Prostate gland (tissue), 2 donors: ENCODE results near the gene IL1RAPL2. TPM values are rescaled to one million over a fixed set of nuclear protein-coding genes. Genes with fewer than 3 reads are reported as not detected.

Experiments used
- DNase-seq: peaks from one replicate; pipeline ENCODE4 v3.0.0-alpha.2; 2019; ENCODE audit warnings: low spot score
- H3K27ac ChIP-seq, 2 donors: fragments of 200-600 bp; sonication (generic); 2 replicates each; pipeline ENCODE4 v1.5.1; 2017 to 2019
- H3K27me3 ChIP-seq: fragments of 200-600 bp; sonication (generic); replicated peaks from 2 replicates; pipeline ENCODE4 v1.5.1; 2019; ENCODE audit not compliant: insufficient read depth
- H3K36me3 ChIP-seq, 2 donors: fragments of 200-600 bp; sonication (generic); 1 replicate in 1 of 2; 2 replicates in 1 of 2; pipeline versions ENCODE4 v1.5.1 to v1.8.1; 2017 to 2019
- H3K4me1 ChIP-seq: fragments of 200-600 bp; sonication (generic); replicated peaks from 2 replicates; pipeline ENCODE4 v1.5.1; 2019
- H3K4me3 ChIP-seq, 2 donors: fragments of 200-600 bp; sonication (generic); 2 replicates each; pipeline ENCODE4 v1.5.1; 2017 to 2019
- H3K9me3 ChIP-seq: fragments of 200-600 bp; sonication (generic); 2 replicates; pipeline ENCODE4 v1.5.1; 2017
- POLR2A ChIP-seq: fragments of 450-650 bp; IDR thresholded peaks from one replicate; pipeline ENCODE4 v1.6.1; 2016; ENCODE audit warnings: antibody characterized with exemption, mild to moderate bottlenecking
- POLR2AphosphoS5 ChIP-seq: sonication (generic); formaldehyde crosslinking; IDR thresholded peaks from one replicate; pipeline ENCODE4 v1.6.1; 2017; ENCODE audit warnings: antibody characterized with exemption
- whole genome bisulfite sequencing: methylation state at CpG from one replicate; pipeline ENCODE4 v1.1.5; 2018; 5-methylcytosine and 5-hydroxymethylcytosine counted together
- intact Hi-C: fragments of 100-400 bp; cut with DNase I; formaldehyde crosslinking; loops from one replicate; pipeline ENCODE4 v1.14.2; 2022
- total RNA-seq, 2 donors: library from RNA; depleted of rRNA; stranded (reverse); fragments of >200 nt; gene quantifications; one replicate each; pipeline ENCODE4 v1.1.0, GENCODE V29; 2016
- TF ChIP-seq, protein P1 (sequence below), 4 experiments: fragments of 200-600 bp in 2 of 4; fragments of 450-650 bp in 2 of 4; sonication (generic) in 2 of 4; IDR thresholded peaks; 1 replicate in 3 of 4; 2 replicates in 1 of 4; pipeline ENCODE4 v1.5.1; 2016 to 2019; ENCODE audit warnings: antibody characterized with exemption in 4 of 4, mild to moderate bottlenecking in 2 of 4, moderate library complexity in 2 of 4

The IL1RAPL2 gene
- total RNA-seq, 2 donors from 2014 or later = 0.51 TPM; not detected in 1

- H3K27ac ChIP-seq = no peak overlapping the region
- WGBS = 42% methylated on average over 2 of the region's 2 CpGs
- DNase-seq = no peak
- intact Hi-C loops = no loop called here
- no peaks in the 10 kb centered on the region for H3K36me3 ChIP-seq
- no peak for TF ChIP-seq POLR2AphosphoS5
- no peak for TF ChIP-seq POLR2A
- TF ChIP-seq, protein P1, sequence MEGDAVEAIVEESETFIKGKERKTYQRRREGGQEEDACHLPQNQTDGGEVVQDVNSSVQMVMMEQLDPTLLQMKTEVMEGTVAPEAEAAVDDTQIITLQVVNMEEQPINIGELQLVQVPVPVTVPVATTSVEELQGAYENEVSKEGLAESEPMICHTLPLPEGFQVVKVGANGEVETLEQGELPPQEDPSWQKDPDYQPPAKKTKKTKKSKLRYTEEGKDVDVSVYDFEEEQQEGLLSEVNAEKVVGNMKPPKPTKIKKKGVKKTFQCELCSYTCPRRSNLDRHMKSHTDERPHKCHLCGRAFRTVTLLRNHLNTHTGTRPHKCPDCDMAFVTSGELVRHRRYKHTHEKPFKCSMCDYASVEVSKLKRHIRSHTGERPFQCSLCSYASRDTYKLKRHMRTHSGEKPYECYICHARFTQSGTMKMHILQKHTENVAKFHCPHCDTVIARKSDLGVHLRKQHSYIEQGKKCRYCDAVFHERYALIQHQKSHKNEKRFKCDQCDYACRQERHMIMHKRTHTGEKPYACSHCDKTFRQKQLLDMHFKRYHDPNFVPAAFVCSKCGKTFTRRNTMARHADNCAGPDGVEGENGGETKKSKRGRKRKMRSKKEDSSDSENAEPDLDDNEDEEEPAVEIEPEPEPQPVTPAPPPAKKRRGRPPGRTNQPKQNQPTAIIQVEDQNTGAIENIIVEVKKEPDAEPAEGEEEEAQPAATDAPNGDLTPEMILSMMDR (IDR thresholded peaks at IDR 0.05) = no peak
- H3K27me3 ChIP-seq = no peaks in the 10 kb centered on the region
- no peaks in the 10 kb centered on the region for H3K4me1 ChIP-seq
- H3K9me3 ChIP-seq = no peaks in the 10 kb centered on the region
- no peak overlapping the region for H3K4me3 ChIP-seq
These were observed 486.9 kb downstream of the IL1RAPL2 start for GRCh38 chrX:105052926-105053325.

- DNase-seq = no peak
- Histone ChIP-seq H3K4me1 (no peaks in the 10 kb centered on the region), H3K27me3 (no peaks in the 10 kb centered on the region), H3K27ac (no peak overlapping the region), H3K4me3 (no peak overlapping the region), H3K36me3 (no peaks in the 10 kb centered on the region), H3K9me3 (no peaks in the 10 kb centered on the region)
- intact Hi-C loops = no loop called here
- TF ChIP-seq POLR2AphosphoS5 (no peak), POLR2A (no peak)
- TF ChIP-seq, protein P1 (IDR thresholded peaks at IDR 0.05) = no peak
These were observed 497.7 kb downstream of the IL1RAPL2 start for GRCh38 chrX:105063743-105064142.

GRCh38 chrX:105098201-105098600 lies 532.2 kb downstream of the IL1RAPL2 start:
- WGBS = 83% methylated on average over 2 of the region's 2 CpGs
- DNase-seq = no peak
- H3K4me1 ChIP-seq = no peaks in the 10 kb centered on the region
- intact Hi-C loops = no loop called here
- H3K9me3 ChIP-seq = no peaks in the 10 kb centered on the region
- no peaks in the 10 kb centered on the region for H3K36me3 ChIP-seq
- H3K4me3 ChIP-seq = no peak overlapping the region
- H3K27ac ChIP-seq = no peak overlapping the region
- TF ChIP-seq POLR2AphosphoS5 (no peak), POLR2A (no peak)
- TF ChIP-seq, protein P1 (IDR thresholded peaks at IDR 0.05) = no peak
- no peaks in the 10 kb centered on the region for H3K27me3 ChIP-seq

DNA sequence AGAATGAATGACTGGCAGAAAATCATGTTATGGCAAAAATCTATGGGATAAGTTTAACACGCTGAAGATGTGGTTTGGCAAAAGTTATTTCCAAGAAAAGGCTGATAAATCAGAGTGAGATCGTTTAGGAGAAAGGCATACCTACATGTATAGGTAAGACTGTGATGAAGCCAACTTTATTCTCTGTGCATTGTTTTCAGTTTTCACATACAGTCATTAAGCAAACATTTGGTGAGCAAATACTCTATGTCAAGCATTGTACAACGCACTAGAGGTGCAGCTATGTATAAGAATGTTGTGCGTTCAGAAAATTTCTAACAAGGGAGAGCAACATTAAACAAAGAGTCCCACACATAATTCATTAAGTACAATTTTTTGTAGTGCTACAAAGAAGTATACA lies 532.8 kb downstream of the IL1RAPL2 start:
- no peak for TF ChIP-seq POLR2AphosphoS5
- WGBS = 57% methylated on average over 4 of the region's 4 CpGs

DNA sequence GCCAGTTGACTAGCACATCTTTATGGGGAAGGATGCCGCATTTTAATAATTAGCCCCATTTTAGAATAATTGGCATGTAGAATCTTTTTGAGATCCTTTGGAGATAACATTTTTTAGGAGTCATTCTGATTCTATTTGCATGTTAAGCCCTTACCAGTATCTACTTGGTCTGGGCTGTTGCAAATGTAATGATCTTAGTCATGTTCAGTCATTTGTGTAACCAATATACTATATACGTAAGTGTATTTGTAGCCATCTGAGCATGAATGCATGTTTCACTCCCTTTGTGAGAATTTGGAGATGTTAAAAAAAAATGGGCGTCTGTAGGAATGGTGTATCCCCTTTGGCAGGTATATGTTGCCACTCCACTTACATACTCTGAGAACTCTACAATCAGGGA lies 535.4 kb downstream of the IL1RAPL2 start:
- TF ChIP-seq POLR2AphosphoS5 (no peak), POLR2A (no peak)
- TF ChIP-seq, protein P1 (IDR thresholded peaks at IDR 0.05) = no peak
- intact Hi-C loops = no loop called here

More for the DNA sequence above, 532.8 kb downstream of the IL1RAPL2 start:
- no peak overlapping the region for H3K4me3 ChIP-seq
- no peak for DNase-seq
- no peak overlapping the region for H3K27ac ChIP-seq
- H3K27me3 ChIP-seq = no peaks in the 10 kb centered on the region
- H3K4me1 ChIP-seq = no peaks in the 10 kb centered on the region
- no peaks in the 10 kb centered on the region for H3K9me3 ChIP-seq
- no peaks in the 10 kb centered on the region for H3K36me3 ChIP-seq
- intact Hi-C loops = no loop called here

More for the DNA sequence above, 535.4 kb downstream of the IL1RAPL2 start:
- DNase-seq = no peak
- H3K4me3 ChIP-seq = no peak overlapping the region
- H3K27ac ChIP-seq = no peak overlapping the region
- no peaks in the 10 kb centered on the region for H3K4me1 ChIP-seq
- H3K27me3 ChIP-seq = no peaks in the 10 kb centered on the region
- WGBS = 91% methylated on average over 3 of the region's 3 CpGs
- H3K36me3 ChIP-seq = no peaks in the 10 kb centered on the region
- H3K9me3 ChIP-seq = no peaks in the 10 kb centered on the region
